Keratinocyte (primary cell): ENCODE results near the gene SMG1. TPM values are rescaled to one million over a fixed set of nuclear protein-coding genes. Genes with fewer than 3 reads are reported as not detected.

Experiments used
- DNase-seq: peaks from one replicate; pipeline ENCODE4 v3.0.0-alpha.2; 2011; ENCODE audit warnings: low read depth, missing footprints, low spot score
- FAIRE-seq: peaks from 2 replicates; lab custom pipeline; 2011; peaks lifted over from hg19 to GRCh38; lab: Jason Lieb, UNC
- H2AFZ ChIP-seq: 2 replicates; pipeline ENCODE4 v1.6.0; 2012; ENCODE audit warnings: low read length, control low read depth, inconsistent platforms; ENCODE audit not compliant: control insufficient read depth
- H3K27ac ChIP-seq: 2 replicates; pipeline ENCODE4 v1.5.1; 2011; ENCODE audit warnings: low read length; ENCODE audit not compliant: control insufficient read depth, insufficient read depth
- H3K27me3 ChIP-seq: 3 replicates; pipeline ENCODE4 v1.6.0; 2011; ENCODE audit warnings: low read length; ENCODE audit not compliant: control insufficient read depth, insufficient read depth; ENCODE audit errors: extremely low read depth
- H3K36me3 ChIP-seq, 2 experiments: 2 replicates in 1 of 2; 3 replicates in 1 of 2; pipeline ENCODE4 v1.5.1; 2011; ENCODE audit warnings: low read length in 2 of 2, mild to moderate bottlenecking in 1 of 2; ENCODE audit not compliant: control insufficient read depth in 2 of 2, insufficient read depth in 2 of 2; ENCODE audit errors: extremely low read depth in 1 of 2
- H3K4me1 ChIP-seq: 3 replicates; pipeline ENCODE4 v1.5.1; 2011; ENCODE audit warnings: low read length; ENCODE audit not compliant: control insufficient read depth, insufficient read depth; ENCODE audit errors: extremely low read depth
- H3K4me2 ChIP-seq: 3 replicates; pipeline ENCODE4 v1.6.0; 2011; ENCODE audit warnings: low read depth, low read length; ENCODE audit not compliant: control insufficient read depth, insufficient read depth; ENCODE audit errors: extremely low read depth
- H3K4me3 ChIP-seq, 3 experiments: fragments of 200-600 bp in 1 of 3; sonication (generic) in 1 of 3; 2 replicates in 2 of 3; 3 replicates in 1 of 3; pipeline ENCODE4 v1.5.1; 2011 to 2016; ENCODE audit warnings: low read length in 3 of 3, mild to moderate bottlenecking in 3 of 3, control low read depth in 2 of 3, inconsistent platforms in 1 of 3, low read depth in 1 of 3, mixed read lengths in 1 of 3, mixed run types in 1 of 3, moderate library complexity in 1 of 3; ENCODE audit not compliant: control insufficient read depth in 2 of 3, insufficient read depth in 2 of 3; ENCODE audit errors: extremely low read depth in 1 of 3
- H3K79me2 ChIP-seq: 2 replicates; pipeline ENCODE4 v1.6.0; 2012; ENCODE audit warnings: low read length; ENCODE audit not compliant: control insufficient read depth, insufficient read depth
- H3K9ac ChIP-seq: 3 replicates; pipeline ENCODE4 v1.6.0; 2011; ENCODE audit warnings: low read length; ENCODE audit not compliant: control insufficient read depth, insufficient read depth; ENCODE audit errors: extremely low read depth
- H3K9me1 ChIP-seq: 3 replicates; pipeline ENCODE4 v1.6.0; 2011; ENCODE audit warnings: low read length; ENCODE audit not compliant: control insufficient read depth, insufficient read depth; ENCODE audit errors: extremely low read depth
- H3K9me3 ChIP-seq: 2 replicates; pipeline ENCODE4 v1.5.1; 2012; ENCODE audit warnings: low read depth, low read length; ENCODE audit not compliant: control insufficient read depth
- H4K20me1 ChIP-seq: 3 replicates; pipeline ENCODE4 v1.6.0; 2011; ENCODE audit warnings: low read length; ENCODE audit not compliant: control insufficient read depth, insufficient read depth; ENCODE audit errors: extremely low read depth
- CTCF ChIP-seq, 3 experiments: IDR thresholded peaks in 1 of 3; conservative IDR thresholded peaks in 1 of 3; optimal IDR thresholded peaks in 1 of 3; 2 replicates in 2 of 3; 3 replicates in 1 of 3; pipeline versions ENCODE3 to v1.5.1; 2011; ENCODE audit warnings: low read length in 3 of 3, mild to moderate bottlenecking in 3 of 3, moderate library complexity in 2 of 3, control low read depth in 1 of 3, inconsistent platforms in 1 of 3; ENCODE audit not compliant: insufficient read depth in 2 of 3; ENCODE audit errors: extremely low read depth in 1 of 3
- EZH2 ChIP-seq: IDR thresholded peaks from one replicate; pipeline ENCODE4 v1.6.1; 2012; ENCODE audit warnings: inconsistent platforms, mild to moderate bottlenecking, low read length, moderate library complexity
- dilution Hi-C: fragments of 300-500 bp; cut with MboI; formaldehyde crosslinking; loops from one replicate; pipeline ENCODE4 v1.7.0; 2020; ENCODE audit warnings: low sequenced_read_pairs; ENCODE audit not compliant: extremely low pct_ligation_motif_present
- polyA plus RNA-seq, 5 experiments: library from polyadenylated mRNA; depleted of rRNA in 3 of 5; stranded (reverse) in 3 of 5; stranded (forward) in 1 of 5; unstranded in 1 of 5; fragments of >200 nt; gene quantifications; 1 replicate in 1 of 5; 2 replicates in 3 of 5; 3 replicates in 1 of 5; pipeline versions ENCODE4 v1.2.1 to v1.2.3, GENCODE V29; 2011 to 2012; ENCODE audit warnings: missing spikeins in 2 of 5, low read depth in 1 of 5, low replicate concordance in 1 of 5

Gene SMG1
- polyA plus RNA-seq, 1 donor (not counting 4 experiments of a cell fraction or from before 2014, with no cell fraction given), result 34.2 TPM

GRCh38 chr16:18796377-18796776 is 129.8 kb downstream of the SMG1 start:
- no peaks in the 10 kb centered on the region for H3K27me3 ChIP-seq
- no peak overlapping the region for H3K4me3 ChIP-seq
- no peak overlapping the region for H3K27ac ChIP-seq
- no peak overlapping the region for H3K4me2 ChIP-seq
- peaks cover 13 to 25% of the 10 kb centered on the region in 2 experiments for H3K36me3 ChIP-seq
- no peak for TF ChIP-seq CTCF (optimal IDR thresholded peaks at IDR 0.05 in 1 of 3, IDR thresholded peaks at IDR 0.05 in 1 of 3, conservative IDR thresholded peaks at IDR 0.05 in 1 of 3; ENCODE audit: extremely low read depth in 1 of 3, insufficient read depth in 2 of 3, low read length in 3 of 3)
- TF ChIP-seq EZH2, result no peak
- peaks cover 5% of the 10 kb centered on the region for H4K20me1 ChIP-seq
- H2AFZ ChIP-seq, result no peak overlapping the region
- no peaks in the 10 kb centered on the region for H3K9me3 ChIP-seq
- H3K4me1 ChIP-seq, result peaks cover 17% of the 10 kb centered on the region
- H3K79me2 ChIP-seq, result peaks cover 63% of the 10 kb centered on the region
- DNase-seq, result no peak
- dilution Hi-C loops, result no loop called here
- H3K9me1 ChIP-seq, result no peaks in the 10 kb centered on the region
- no peak for FAIRE-seq
- H3K9ac ChIP-seq, result no peak overlapping the region

- TF ChIP-seq EZH2, result no peak
- TF ChIP-seq CTCF (optimal IDR thresholded peaks at IDR 0.05 in 1 of 3, IDR thresholded peaks at IDR 0.05 in 1 of 3, conservative IDR thresholded peaks at IDR 0.05 in 1 of 3; ENCODE audit: extremely low read depth in 1 of 3, insufficient read depth in 2 of 3, low read length in 3 of 3), result no peak
- Histone ChIP-seq H3K4me2 (no peak overlapping the region), H3K9me3 (no peaks in the 10 kb centered on the region), H3K9me1 (no peaks in the 10 kb centered on the region), H3K27ac (no peak overlapping the region), H2AFZ (no peak overlapping the region), H3K36me3 (peaks cover 18 to 38% of the 10 kb centered on the region in 2 experiments), H3K79me2 (peaks cover 51% of the 10 kb centered on the region), H3K9ac (no peak overlapping the region), H3K4me3 (no peak overlapping the region), H3K4me1 (peaks cover 5% of the 10 kb centered on the region), H4K20me1 (peaks cover 10% of the 10 kb centered on the region), H3K27me3 (no peaks in the 10 kb centered on the region)
- DNase-seq (no peak), FAIRE-seq (no peak)
- dilution Hi-C loops, result no loop called here
Measured at GRCh38 chr16:18792836-18793433, 133.3 kb downstream of the SMG1 start.
